ENCODE data around the gene SREBF1. TPM values are rescaled to one million over a fixed set of nuclear protein-coding genes. Genes with fewer than 3 reads are reported as not detected.

The SREBF1 gene
- total RNA-seq, 1 donor: 115 TPM

DNA sequence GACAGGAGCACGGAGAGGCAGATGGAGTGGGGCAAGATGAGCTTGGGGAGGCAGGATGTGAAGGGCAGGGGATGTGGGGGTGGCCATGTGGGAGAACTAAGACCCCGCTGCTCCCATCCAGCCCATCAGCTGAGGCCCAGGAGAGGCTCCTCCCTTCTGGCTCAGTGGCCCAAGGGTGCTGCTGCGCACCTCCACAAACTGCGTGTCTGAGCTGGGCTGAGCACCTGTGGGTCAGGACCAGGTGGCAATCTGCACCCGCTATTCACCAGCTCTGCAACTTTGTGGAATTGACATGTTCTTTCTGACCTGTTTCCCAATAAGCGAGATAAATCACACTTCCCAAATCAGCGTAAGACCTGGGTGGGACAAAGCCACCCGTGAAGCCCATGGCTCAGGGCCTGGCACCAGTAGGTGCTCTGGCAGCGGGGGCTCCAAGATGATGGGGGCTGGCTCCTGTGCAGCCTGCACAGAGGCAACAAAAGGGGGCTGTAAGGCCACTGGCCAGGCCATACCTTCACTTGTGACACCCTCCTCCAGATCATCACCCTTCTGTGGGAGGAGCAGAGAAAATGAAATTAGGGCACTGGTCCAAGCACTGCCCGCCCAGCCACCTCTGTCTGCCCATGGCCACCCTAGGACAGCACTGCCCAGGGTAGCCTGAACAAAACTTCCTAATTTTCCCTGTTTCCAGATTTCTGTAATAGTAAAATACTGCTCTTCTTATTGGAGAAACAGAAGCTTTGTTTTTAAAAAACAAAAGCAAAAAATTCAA is 11.7 kb upstream of the SREBF1 start:
- peaks cover 22% of the 10 kb centered on the region for H3K4me1 ChIP-seq (ENCODE audit: insufficient read depth, low read length)
- no peaks in the 10 kb centered on the region for H3K9me3 ChIP-seq (ENCODE audit: low read depth, low read length)
- no peak for TF ChIP-seq CTCF (IDR thresholded peaks at IDR 0.05; ENCODE audit: extremely low read depth, low read depth, low read length)
- H4K20me1 ChIP-seq (ENCODE audit: insufficient read depth, low read length): no peaks in the 10 kb centered on the region
- no peaks in the 10 kb centered on the region for H3K27me3 ChIP-seq (ENCODE audit: insufficient read depth, low read length)
- DNase-seq (ENCODE audit: insufficient read length, low spot score, missing footprints): peak; percentile 45
- H3K4me2 ChIP-seq (ENCODE audit: insufficient read depth, low read length): peak overlapping the region; percentile 32
- H3K27ac ChIP-seq (ENCODE audit: low read depth, low read length): peak overlapping the region; percentile 10
- no peaks in the 10 kb centered on the region for H3K79me2 ChIP-seq (ENCODE audit: insufficient read depth, low read length)
- H3K36me3 ChIP-seq (ENCODE audit: insufficient read depth, low read length): peaks cover 19% of the 10 kb centered on the region
- no peak overlapping the region for H3K4me3 ChIP-seq (ENCODE audit: insufficient read depth, low read length)
- no peak overlapping the region for H2AFZ ChIP-seq (ENCODE audit: low read length)

DNA sequence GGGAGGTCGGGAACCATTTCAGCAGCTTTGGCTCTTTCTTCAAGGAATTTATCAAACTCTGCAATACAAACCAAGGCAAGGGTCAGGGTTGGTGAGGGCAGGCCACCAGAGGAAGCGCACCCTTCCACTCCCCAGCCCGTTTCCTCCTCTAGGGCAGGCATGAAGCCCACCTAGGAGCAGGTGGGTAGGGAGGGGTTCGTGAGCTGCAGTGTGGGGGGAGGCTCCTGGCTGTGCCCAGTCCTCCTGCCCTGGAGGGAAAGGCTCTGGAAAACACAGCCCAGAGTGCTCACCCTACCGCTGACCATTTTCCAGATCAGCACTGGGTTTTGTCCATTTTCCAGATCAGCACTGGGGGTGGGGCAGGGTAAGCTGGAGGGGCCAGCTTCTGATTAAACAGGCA is 10.9 kb upstream of the SREBF1 start:
- peak; percentile 32 for DNase-seq (ENCODE audit: insufficient read length, low spot score, missing footprints)
- Histone ChIP-seq H3K4me2 (ENCODE audit: insufficient read depth, low read length) (no peak overlapping the region), H3K79me2 (ENCODE audit: insufficient read depth, low read length) (no peaks in the 10 kb centered on the region), H3K27ac (ENCODE audit: low read depth, low read length) (no peak overlapping the region), H3K4me3 (ENCODE audit: insufficient read depth, low read length) (no peak overlapping the region), H3K36me3 (ENCODE audit: insufficient read depth, low read length) (peaks cover 14% of the 10 kb centered on the region), H3K27me3 (ENCODE audit: insufficient read depth, low read length) (no peaks in the 10 kb centered on the region), H3K9me3 (ENCODE audit: low read depth, low read length) (no peaks in the 10 kb centered on the region), H4K20me1 (ENCODE audit: insufficient read depth, low read length) (no peaks in the 10 kb centered on the region), H2AFZ (ENCODE audit: low read length) (no peak overlapping the region), H3K4me1 (ENCODE audit: insufficient read depth, low read length) (peaks cover 22% of the 10 kb centered on the region)
- no peak for TF ChIP-seq CTCF (IDR thresholded peaks at IDR 0.05; ENCODE audit: extremely low read depth, low read depth, low read length)

DNA sequence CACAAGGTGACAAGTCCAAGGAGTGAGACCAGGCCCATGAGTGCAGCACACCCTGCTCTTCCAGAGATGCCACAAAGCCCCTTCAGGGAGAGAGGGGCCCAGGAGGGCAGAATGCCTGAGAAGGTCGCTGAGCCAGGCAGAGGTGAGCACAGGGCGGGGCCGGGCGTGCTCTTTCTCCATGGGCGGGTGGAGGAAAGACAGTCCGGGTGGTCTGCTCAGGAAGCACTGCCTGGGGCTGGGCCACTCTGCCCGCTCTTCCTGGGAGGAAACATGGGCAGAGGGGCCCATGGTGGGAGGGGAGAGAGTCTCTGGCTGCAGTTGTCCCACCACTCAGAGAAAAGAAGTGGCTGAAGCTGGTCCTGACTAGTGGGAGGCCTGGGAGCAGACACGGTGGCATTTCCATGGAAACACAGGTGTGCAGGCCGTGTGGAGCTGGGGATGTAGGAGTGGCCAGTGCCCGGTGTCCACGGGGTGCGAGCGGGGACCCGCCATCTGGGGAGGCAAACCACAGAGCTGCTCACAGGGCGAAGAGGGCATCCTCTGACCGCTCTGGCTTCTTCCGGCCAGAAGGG is 10.4 kb upstream of the SREBF1 start:
- Histone ChIP-seq H3K27me3 (ENCODE audit: insufficient read depth, low read length) (no peaks in the 10 kb centered on the region), H4K20me1 (ENCODE audit: insufficient read depth, low read length) (no peaks in the 10 kb centered on the region), H3K9me3 (ENCODE audit: low read depth, low read length) (no peaks in the 10 kb centered on the region), H3K4me3 (ENCODE audit: insufficient read depth, low read length) (no peak overlapping the region), H3K27ac (ENCODE audit: low read depth, low read length) (no peak overlapping the region), H3K4me1 (ENCODE audit: insufficient read depth, low read length) (peaks cover 22% of the 10 kb centered on the region), H3K4me2 (ENCODE audit: insufficient read depth, low read length) (no peak overlapping the region), H2AFZ (ENCODE audit: low read length) (no peak overlapping the region), H3K36me3 (ENCODE audit: insufficient read depth, low read length) (peaks cover 13% of the 10 kb centered on the region), H3K79me2 (ENCODE audit: insufficient read depth, low read length) (no peaks in the 10 kb centered on the region)
- TF ChIP-seq CTCF (IDR thresholded peaks at IDR 0.05; ENCODE audit: extremely low read depth, low read depth, low read length): no peak
- DNase-seq (ENCODE audit: insufficient read length, low spot score, missing footprints): no peak

GRCh38 chr17:17846645-17847044 is 9.9 kb upstream of the SREBF1 start:
- peak; percentile 34 for DNase-seq (ENCODE audit: insufficient read length, low spot score, missing footprints)
- Histone ChIP-seq H3K4me1 (ENCODE audit: insufficient read depth, low read length) (peaks cover 22% of the 10 kb centered on the region), H3K27me3 (ENCODE audit: insufficient read depth, low read length) (no peaks in the 10 kb centered on the region), H2AFZ (ENCODE audit: low read length) (no peak overlapping the region), H3K4me3 (ENCODE audit: insufficient read depth, low read length) (no peak overlapping the region), H3K79me2 (ENCODE audit: insufficient read depth, low read length) (no peaks in the 10 kb centered on the region), H3K9me3 (ENCODE audit: low read depth, low read length) (no peaks in the 10 kb centered on the region), H3K27ac (ENCODE audit: low read depth, low read length) (no peak overlapping the region), H3K4me2 (ENCODE audit: insufficient read depth, low read length) (no peak overlapping the region), H4K20me1 (ENCODE audit: insufficient read depth, low read length) (no peaks in the 10 kb centered on the region), H3K36me3 (ENCODE audit: insufficient read depth, low read length) (peaks cover 13% of the 10 kb centered on the region)
- TF ChIP-seq CTCF (IDR thresholded peaks at IDR 0.05; ENCODE audit: extremely low read depth, low read depth, low read length): no peak

Data from osteoblast (primary cell).